GM19324 (cell line): Measurements from ENCODE around the gene ATF7IP2.

Experiments
- ATAC-seq: cut with Tn5 transposase; IDR thresholded peaks from one replicate; pipeline ENCODE4 v1.9.1; 2021; ENCODE audit warnings: mild to moderate bottlenecking, moderate library complexity; ENCODE audit not compliant: unreplicated experiment, low FRiP score

Gene ATF7IP2

DNA sequence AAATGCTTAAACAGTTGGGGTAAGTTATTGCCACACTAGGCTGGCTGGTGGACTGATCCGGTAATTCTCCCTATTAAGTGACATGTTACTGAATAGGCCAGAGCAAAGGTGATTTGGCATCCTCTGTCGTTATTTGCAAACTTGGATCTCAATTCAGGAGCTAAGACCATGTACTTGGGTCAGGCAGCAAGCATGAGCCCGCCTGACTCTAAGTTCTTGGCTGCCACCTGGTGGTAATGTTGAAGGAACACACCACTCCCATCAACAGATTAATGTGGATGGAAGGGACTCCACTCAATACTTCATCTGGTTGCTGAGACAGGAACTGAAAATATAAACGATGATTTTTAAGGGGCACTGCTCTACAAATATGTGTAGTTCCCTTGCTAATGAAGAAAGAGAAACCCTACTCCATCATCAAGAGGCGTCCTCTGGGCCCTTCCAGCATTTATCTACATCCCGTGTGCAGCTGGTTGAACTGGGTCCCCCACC is 123.7 kb downstream of the ATF7IP2 start:
- ATAC-seq = peak; percentile 80

DNA sequence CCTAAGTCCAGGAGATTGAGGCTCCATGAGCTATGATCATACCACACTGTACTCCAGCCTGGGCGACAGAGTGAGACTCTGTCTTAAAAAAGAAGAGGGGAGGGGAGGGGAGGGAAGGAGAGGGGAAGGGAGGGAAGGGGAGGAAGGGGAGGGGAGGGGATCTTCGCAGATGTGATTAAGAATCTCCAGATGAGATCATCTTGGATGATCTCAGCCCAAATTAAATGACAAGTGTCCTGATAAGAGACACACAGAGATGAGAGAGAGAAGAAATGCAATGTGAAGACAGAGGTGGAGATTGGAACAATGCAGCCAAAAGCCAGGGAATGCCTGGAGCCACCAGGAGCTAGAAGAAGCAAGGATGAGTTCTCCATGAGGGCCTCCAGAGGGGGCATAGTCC is 124.4 kb downstream of the ATF7IP2 start:
- ATAC-seq = no peak

DNA sequence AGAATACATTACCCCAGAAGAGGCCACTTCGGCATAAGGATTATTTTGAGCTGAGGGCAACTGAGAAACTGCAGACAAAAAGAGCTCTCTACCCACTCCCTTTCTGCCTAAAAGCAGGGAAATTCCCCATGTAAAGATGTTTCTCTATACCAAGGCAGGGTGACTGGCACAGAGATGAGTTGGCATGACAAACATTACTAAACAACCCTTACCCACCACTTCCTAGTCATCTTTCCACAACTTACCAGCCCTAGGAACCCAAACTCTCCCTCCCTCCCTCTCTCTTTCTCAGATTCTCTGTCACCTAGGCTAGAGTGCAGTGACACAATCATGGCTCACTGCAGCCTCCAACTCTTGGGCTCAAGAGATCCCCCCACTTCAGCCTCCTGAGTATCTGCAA is 126.0 kb downstream of the ATF7IP2 start:
- ATAC-seq = no peak

DNA sequence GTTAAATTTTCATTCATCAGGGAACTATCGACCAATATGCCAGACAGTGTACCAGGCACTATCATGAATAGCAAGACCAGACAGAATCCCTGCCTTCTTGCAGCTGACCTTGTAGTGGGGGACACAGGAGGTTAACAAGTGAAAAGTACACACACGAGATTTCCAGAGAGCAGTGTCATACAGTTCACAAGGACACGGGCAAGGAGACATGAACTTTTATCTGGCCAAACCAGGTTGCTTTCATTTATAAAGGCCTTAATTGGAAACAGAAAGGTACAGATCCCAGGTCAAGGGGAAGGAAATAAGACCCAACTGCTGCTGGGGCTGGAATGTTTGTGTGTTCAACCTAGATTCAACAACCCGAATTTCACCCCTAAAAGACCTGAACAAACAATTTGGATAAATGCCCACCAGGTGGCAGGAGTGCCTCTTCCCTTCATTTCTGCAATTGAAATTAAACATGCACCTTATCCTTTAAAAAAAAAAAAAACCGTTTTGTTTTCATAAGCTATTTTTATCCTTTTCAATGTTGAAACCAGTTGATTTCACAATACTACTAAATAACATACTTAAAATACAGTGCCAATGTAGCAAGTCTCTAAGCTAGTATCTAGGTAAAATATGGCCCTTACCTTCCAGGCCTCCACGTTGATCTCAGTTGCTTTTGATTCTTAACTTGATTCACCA is 128.7 kb downstream of the ATF7IP2 start:
- ATAC-seq = no peak

DNA sequence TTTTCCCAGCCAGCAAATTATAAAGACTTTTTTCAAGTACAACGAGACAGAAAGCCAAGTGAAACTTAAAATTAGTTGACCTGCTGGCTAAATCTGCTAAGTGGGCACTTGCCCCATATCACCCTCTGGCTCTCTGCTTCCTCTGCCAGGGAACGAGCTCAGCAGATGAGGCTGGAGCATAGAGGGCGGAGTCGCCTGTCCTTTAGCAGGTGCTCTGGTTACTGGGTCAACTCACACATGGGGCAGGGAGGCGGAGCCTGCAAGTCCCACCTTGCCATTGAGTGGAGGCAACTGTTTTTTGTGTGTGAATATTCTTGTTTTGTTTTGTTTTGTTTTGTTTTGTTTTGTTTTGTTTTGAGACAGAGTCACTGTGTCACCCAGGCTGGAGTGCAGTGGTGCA is 132.0 kb downstream of the ATF7IP2 start:
- no peak for ATAC-seq

DNA sequence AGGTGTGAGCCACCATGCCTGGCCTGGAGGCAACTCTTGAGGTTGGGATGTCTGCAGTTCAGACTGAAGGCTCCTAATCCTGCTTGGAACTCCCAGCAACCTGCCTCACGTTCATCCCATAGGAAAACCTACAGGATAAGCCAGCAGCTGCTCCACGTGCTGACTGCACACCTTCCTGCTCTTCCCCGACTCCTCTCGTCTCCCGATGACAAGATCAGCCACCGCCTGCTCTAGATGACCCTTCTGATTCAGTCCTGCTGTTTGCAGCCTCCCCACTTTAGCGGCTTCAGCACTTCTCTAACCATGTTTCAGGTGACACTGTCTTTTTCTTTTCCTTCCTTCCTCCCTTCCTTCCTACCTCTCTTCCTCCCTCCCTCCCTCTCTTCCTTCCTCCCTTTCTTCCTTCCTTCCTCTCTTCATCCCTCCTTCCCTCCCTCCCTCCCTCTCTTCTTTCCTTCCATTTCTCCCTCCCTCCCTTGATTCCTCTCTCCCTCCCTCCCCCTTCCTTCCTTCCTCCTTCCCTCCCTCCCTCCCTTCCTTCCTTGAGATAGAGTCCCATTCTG is 132.7 kb downstream of the ATF7IP2 start:
- ATAC-seq = no peak

DNA sequence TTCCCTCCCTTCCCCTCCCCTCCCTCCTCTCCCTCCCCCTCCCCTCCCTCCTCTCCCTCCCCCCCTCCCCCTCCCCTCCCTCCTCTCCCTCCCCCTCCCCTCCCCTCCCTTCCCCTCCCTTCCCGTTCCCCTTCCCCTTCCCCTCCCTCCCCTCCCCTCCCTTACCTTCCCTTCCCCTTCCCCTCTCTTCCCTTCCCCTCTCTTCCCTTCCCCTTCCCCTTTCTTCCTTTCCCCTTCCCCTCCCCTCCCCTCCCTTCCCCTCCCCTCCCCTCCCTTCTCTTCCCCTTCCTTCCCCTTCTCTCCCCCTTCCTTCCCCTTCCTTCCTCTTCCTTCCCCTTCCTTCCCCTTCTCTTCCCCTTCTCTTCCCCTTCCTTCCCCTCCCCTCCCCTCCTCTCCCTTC is 133.4 kb downstream of the ATF7IP2 start:
- ATAC-seq = no peak

DNA sequence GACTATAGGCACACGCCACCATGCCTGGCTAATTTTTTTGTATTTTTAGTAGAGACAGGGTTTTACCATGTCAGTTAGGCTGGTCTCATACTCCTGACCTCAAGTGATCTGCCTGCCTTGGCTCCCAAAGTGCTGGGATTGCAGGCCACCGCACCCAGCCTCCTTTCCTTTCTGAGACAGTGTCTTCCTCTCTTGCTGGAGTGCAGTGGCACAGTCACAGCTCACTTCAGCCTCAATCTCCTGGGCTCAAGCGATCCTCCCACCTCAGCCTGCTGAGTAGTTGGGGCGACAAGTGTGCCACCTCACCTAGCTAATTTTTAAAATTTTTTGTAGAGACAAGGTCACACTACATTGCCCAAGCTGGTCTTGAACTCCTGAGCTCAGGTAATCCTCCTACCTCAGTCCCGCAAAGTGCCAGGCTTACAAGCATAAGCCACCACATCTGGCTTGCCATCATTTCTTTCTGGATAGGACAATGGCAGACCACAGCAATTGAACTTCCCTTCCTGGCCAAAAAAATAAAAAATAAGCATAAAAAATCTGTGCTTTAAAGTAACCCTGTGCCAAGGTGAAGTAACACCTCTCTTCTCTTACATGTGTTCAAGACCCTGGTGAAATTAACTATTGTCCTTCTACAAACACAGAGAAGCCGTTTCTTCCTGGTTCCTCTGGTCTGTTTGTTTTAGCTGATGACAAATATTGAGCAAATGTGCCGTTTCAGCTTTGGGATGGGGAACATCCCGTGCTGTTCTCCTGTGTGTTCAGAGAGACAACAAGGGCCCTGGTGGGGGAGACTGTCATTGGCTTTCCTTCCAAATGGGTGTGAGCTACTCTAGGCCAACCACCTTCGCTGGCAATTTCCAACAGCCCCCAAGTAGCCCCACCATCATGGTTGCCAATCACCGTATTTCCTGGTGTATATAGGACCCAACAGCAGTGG is 134.3 kb downstream of the ATF7IP2 start:
- ATAC-seq = no peak

DNA sequence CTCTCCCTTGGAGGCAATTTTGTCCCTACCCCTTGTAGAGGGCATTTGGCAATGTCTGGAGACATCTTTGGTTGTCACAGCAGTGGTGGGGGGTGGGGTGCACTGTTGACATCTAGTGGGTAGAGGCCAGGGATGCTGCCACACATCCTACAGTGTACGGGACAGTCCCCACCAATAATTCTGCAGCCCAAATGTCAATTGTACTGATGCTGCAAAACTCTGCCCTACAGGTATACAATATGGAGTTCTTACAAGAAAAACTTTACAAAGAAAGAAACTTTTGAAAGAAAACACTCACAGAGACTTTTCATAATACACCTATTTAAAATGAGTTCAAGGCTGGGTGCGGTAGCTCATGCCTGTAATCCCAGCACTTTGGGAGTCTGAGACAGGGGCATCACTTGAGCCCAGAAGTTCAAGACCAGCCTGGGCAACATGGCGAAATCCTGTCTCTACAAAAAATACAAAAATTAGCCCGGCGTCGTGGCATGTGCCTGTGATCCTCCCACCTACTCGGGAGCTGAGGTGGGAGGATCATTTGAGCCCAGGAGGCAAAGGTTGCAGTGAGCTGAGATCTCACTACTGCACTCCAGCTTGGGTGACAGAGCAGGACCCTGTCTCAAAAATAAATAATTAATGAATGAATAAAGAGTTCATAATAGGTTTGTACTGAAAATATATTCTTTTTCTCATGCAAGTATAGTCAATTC is 135.2 kb downstream of the ATF7IP2 start:
- no peak for ATAC-seq

DNA sequence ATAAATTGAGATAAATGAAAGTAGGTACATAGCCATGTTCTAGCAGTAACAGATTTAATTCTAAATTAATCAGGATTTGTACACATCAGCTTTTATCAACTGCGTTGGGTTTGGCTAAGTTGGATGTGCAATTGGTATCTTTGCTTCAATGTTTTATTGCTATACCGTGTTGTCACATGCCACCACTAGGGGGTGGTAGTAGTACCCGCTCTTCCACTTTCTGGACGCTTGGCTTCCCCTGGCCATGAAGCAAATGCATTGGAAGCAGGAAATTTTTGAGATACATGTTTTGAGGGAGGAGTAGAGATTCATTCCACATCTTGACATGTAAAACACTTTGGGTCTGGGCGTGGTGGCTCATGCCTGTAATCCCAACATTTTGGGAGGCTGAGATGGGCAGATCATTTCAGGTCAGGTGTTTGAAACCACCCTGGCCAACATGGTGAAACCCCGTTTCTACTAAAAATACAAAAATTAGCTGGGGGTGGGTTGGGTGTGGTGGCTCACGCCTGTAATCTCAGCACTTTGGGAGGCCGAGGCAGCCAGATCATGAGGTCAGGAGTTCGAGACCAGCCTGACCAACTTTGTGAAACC is 135.9 kb downstream of the ATF7IP2 start:
- no peak for ATAC-seq

DNA sequence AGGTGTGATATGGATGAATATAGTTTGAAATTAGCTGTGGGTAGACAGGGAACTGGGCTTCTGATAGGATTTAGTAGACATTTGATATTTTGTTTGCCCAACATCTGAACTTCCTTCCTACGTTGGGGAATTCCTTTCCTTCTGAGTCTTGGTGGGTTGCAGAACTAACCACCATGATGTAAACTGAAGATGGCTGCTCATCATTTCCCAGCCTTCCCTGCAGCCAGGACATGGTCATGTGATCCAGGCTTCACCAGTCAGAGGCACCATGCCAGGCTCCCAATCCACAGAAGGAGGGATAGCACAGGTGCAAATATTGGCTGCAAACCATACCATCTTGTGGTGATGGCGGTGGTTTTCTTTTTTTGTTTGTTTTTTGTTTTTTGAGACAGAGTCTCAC is 137.1 kb downstream of the ATF7IP2 start:
- ATAC-seq = no peak

DNA sequence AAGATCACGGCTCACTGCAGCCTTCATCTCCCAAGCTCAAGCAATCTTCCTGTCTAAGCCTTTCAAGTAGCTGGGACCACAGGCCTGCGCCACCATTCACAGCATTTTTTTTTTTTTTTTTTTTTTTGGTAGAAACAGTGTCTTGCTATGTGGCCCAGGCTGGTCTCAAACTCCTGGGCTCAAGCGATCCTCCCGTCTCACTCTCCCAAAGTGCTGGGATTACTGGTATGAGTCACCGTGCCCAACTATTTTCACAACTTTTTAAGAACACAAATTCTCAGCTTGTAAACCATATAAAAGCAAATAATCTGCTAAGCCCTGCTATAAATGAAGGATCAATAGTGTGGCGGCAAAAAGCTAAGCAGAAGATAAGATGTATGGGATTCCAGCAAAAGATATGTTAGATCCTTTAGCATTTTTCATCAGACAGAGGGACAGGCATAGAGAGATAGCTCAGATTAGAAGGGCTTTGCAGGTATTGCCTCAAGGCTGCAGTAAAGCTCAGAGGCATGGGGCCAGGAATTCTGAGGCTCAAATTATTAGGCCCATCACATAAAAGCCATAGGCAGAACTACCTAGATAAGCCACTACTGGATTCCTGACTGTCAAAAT is 139.5 kb downstream of the ATF7IP2 start:
- no peak for ATAC-seq

DNA sequence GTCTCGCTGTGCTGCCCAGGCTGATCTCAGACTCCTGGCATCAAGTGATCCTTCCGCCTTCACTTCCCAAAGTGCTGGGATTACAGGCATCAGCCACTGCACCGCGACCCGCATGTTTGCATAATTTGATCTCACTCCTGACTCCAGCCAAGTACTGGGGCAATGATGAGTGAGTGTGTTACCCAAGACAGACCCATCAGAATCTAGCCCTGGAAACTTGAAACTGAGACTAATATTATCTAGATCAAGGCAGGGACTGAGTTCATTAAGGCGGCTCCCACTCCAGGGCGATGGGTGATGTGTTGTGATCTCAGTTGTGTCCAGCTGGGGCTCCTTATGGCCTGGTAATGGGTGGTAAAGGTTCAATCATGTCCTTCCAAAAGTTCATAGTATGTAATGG is 141.1 kb downstream of the ATF7IP2 start:
- ATAC-seq = no peak

DNA sequence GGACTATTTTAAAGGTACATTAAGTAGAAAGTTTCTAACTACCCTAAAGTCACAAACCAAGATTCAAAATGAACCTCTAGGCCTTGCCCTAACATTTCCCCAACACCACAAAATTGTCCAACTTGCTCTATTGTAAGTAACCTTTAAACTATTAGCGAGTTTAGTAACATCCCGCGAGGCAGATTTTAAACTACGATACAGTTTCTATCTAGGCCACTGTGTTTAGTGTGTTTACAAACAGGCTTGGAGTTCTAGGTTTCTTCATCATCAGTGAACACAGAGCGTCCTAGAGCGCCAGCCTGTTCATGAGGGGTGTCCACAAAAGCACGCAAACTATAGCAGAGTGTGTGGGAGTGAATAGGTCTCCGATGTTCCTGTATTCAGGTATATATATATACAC is 142.8 kb downstream of the ATF7IP2 start:
- no peak for ATAC-seq

DNA sequence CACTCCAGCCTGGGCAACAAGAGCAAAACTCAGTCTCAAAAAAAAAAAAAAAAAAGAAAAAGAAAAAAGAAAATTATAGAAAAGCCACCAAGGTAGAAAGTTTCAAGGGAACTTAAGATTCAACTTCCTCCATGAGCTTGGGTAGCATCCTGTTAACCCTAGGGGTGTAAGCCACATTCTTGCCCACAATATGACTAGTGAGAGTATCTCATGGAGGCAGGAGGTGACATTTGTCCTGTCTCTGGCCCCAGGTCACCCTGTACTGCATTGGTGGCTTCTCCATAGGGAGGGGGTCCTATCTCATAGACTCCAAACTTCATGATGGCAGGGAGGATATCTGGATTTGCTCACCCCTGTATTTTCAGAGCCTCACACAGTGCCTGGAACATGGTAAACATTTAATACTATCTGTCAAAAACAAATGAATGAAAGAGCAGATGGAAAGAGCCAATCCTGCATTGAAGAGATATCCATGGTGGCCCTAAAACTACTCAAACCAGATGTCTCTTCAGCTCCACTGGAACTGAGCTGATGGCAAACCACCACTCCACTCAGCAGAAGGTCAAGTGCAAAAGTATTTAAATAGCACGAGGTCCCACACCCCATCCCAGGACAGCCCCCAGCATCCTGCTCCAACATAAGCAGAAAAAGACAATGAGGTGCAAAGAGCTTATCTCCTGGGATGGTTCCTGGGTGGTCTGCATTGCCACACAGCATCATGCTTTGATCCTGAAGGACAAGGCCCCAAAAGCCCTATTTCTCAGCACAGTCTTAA is 144.2 kb downstream of the ATF7IP2 start:
- ATAC-seq = no peak

DNA sequence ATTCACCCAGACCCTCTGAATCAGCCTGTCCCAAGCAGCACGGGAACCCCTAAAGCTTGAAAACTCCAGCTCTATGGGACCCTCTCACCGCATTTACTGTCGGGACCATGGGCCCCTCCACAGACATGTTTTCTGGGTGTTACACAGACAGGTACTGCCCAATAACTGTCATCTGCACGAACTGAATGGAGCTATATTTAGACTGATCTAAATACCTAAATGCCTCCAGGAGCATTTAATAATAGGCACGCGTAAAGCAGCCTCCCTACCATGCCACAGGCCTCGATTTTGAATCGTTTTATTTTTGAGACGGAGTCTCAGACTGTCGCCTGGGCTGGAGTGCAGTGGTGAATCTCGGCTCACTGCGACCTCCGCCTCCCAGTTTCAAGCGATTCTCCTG is 144.8 kb downstream of the ATF7IP2 start:
- no peak for ATAC-seq

DNA sequence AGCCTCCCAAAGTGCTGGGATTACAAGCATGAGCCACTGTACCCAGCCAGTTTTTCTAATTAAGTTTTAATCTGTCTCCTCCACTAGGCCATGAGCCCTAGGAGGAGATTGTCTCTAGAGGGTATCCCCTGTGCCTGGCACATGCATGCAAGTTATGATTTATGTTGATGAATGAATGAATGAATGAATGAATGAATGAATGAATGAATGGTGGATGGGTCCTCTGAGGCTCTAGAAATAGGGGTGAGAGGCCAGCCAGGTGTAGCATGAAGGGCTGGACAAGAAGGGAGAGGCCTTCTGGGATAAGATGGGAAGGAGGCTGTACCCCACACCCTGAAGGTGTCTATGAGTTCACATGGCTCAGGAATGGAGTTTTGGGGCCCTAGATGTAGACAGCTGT is 145.7 kb downstream of the ATF7IP2 start:
- ATAC-seq = no peak
